AG04450 (cell line): ENCODE data around the gene STATH. TPM values are rescaled to one million over a fixed set of nuclear protein-coding genes. Genes with fewer than 3 reads are reported as not detected.

Experiments used
- CTCF ChIA-PET: fragments of 300-600, 350-600 bp; formaldehyde crosslinking; extraction: SDS; loops from one replicate; lab custom pipeline; 2022; ENCODE audit warnings: antibody characterized with exemption, inconsistent platforms; lab: Charles Lee
- POLR2A ChIA-PET: fragments of 350-600 bp; formaldehyde crosslinking; extraction: SDS; loops from one replicate; lab custom pipeline; 2021; ENCODE audit warnings: antibody characterized with exemption, inconsistent platforms; lab: Yijun Ruan, JAX
- DNase-seq: peaks from one replicate; pipeline ENCODE4 v3.0.0-alpha.2; 2011; ENCODE audit warnings: low read depth, low spot score
- H3K27ac ChIP-seq: one replicate; pipeline ENCODE4 v1.5.1; 2012; ENCODE audit warnings: low read depth, low read length, control low read depth
- H3K27me3 ChIP-seq: one replicate; pipeline ENCODE4 v1.6.0; 2012; ENCODE audit warnings: low read length; ENCODE audit not compliant: control insufficient read depth, insufficient read depth
- H3K4me3 ChIP-seq: 2 replicates; pipeline ENCODE4 v1.5.1; 2011; ENCODE audit warnings: mild to moderate bottlenecking, low read depth, low read length, control low read depth
- H3K9me3 ChIP-seq: 2 replicates; pipeline ENCODE4 v1.5.1; 2012; ENCODE audit warnings: low read length; ENCODE audit not compliant: control insufficient read depth, insufficient read depth
- CTCF ChIP-seq: IDR thresholded peaks from 2 replicates; pipeline ENCODE4 v1.5.1; 2011; ENCODE audit warnings: low read depth, low read length, control low read depth, inconsistent platforms
- polyA minus RNA-seq: library from RNA; depleted of rRNA, polyadenylated mRNA; stranded (reverse); fragments of >200 nt; gene quantifications from 2 replicates; pipeline ENCODE4 v1.2.3, GENCODE V29; 2011; rRNA and poly(A)+ RNA removed
- polyA plus RNA-seq: library from polyadenylated mRNA; depleted of rRNA; stranded (reverse); fragments of >200 nt; gene quantifications from 2 replicates; pipeline ENCODE4 v1.2.3, GENCODE V29; 2011; rRNA removed

Gene STATH
- polyA plus RNA-seq (not detected in 2 replicates), polyA minus RNA-seq (not detected in 2 replicates)

GRCh38 chr4:69995526-69996016 lies at the start of gene STATH:
Gene STATH, plus strand, starts transcription at chr4:69995966. Its CDS starts 2,472 bp downstream, at chr4:69998438.
- no peak within 1 kb of the TSS for H3K4me3 ChIP-seq
- ChIA-PET POLR2A (no interaction called here), CTCF (no interaction called here)
- TF ChIP-seq CTCF: no peak
- DNase-seq: no peak
- no peaks in the 10 kb centered on the region for H3K27me3 ChIP-seq
- H3K27ac ChIP-seq: no peak within 1 kb of the TSS
- no peaks in the 10 kb centered on the region for H3K9me3 ChIP-seq

GRCh38 chr4:69951602-69952001 lies 44.2 kb upstream of the STATH start:
- Histone ChIP-seq H3K4me3 (no peak overlapping the region), H3K27me3 (no peaks in the 10 kb centered on the region), H3K9me3 (no peaks in the 10 kb centered on the region), H3K27ac (no peak overlapping the region)
- DNase-seq: no peak
- POLR2A ChIA-PET: no interaction called here
- CTCF ChIA-PET: no interaction called here
- no peak for TF ChIP-seq CTCF

DNA sequence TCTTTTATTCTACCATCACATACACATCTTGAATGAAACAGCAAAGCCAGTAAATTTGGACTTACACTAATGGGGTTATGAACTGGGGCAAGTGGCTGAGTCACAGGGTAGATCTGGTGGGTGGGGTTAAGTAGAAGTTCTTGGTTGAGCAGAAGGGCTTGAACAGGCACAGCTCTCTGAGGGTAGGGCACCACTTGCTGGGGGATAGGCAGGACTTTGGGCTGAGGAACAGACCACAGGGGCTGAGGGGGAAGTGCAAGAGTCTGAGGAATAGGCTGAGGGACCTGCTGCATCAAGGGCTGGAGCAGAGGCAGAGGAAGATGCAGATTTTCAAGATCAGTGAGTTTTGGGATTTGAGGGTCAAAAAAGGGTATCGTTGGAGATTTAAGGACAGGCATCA lies 38.6 kb upstream of the STATH start:
- Histone ChIP-seq H3K27ac (no peak overlapping the region), H3K9me3 (no peaks in the 10 kb centered on the region), H3K27me3 (no peaks in the 10 kb centered on the region), H3K4me3 (no peak overlapping the region)
- POLR2A ChIA-PET: no interaction called here
- DNase-seq: no peak
- CTCF ChIA-PET: no interaction called here
- no peak for TF ChIP-seq CTCF

DNA sequence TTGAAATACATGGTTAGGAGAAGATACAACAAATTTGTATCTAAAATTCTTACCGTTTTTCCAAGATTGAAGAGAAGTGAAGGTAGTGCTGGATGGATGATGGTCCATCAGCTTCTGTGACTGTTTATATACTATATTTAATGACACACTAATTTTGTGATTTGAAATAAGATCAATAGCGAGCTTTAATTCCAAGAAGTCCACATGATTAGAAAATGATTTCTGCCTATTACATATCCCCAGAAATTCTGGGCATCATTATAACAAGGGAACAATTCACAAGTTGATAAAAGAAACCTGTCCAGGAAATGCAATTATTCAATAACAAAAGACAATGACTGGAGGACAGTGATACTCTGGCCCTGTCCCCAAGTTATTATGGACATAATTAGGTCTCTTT lies 30.1 kb upstream of the STATH start, which contains the start of gene CSN2:
TSS of gene CSN2 (minus strand) at position 101 of the 400 bp plus-strand sequence. CDS start 4,733 bp downstream, outside the sequence.
- H3K27me3 ChIP-seq: no peaks in the 10 kb centered on the region
- ChIA-PET CTCF (no interaction called here), POLR2A (no interaction called here)
- no peaks in the 10 kb centered on the region for H3K9me3 ChIP-seq
- H3K4me3 ChIP-seq: no peak within 1 kb of the TSS
- DNase-seq: no peak
- no peak for TF ChIP-seq CTCF
- H3K27ac ChIP-seq: no peak within 1 kb of the TSS

DNA sequence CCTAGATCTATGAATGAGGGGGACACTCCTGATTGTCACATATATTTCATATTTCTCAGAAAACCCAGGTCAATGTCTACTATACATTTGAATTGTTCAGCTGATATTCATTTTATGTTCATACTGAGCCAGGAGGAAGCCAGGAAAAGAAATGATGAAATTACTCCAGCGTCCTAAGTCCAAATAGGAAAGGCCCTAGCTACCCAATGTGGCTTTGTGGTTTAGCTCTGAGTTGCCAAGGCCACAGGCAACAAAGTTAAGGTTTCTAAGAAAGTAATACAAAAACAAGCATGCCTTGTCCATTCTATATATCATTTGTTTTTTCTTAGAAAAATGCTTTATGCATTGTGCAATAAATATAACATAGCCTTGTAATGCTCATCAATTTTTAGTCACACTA lies 25.7 kb upstream of the STATH start:
- TF ChIP-seq CTCF: no peak
- no peaks in the 10 kb centered on the region for H3K9me3 ChIP-seq
- ChIA-PET POLR2A (no interaction called here), CTCF (no interaction called here)
- DNase-seq: no peak
- H3K27me3 ChIP-seq: no peaks in the 10 kb centered on the region
- no peak overlapping the region for H3K4me3 ChIP-seq
- no peak overlapping the region for H3K27ac ChIP-seq
